ENCODE results near the gene EIF3K.
"Not testable (repeated sequence)": the region's sequence is repeated elsewhere in the genome, so short reads cannot be mapped to it uniquely, and the experiment has no call there.

The EIF3K gene

DNA sequence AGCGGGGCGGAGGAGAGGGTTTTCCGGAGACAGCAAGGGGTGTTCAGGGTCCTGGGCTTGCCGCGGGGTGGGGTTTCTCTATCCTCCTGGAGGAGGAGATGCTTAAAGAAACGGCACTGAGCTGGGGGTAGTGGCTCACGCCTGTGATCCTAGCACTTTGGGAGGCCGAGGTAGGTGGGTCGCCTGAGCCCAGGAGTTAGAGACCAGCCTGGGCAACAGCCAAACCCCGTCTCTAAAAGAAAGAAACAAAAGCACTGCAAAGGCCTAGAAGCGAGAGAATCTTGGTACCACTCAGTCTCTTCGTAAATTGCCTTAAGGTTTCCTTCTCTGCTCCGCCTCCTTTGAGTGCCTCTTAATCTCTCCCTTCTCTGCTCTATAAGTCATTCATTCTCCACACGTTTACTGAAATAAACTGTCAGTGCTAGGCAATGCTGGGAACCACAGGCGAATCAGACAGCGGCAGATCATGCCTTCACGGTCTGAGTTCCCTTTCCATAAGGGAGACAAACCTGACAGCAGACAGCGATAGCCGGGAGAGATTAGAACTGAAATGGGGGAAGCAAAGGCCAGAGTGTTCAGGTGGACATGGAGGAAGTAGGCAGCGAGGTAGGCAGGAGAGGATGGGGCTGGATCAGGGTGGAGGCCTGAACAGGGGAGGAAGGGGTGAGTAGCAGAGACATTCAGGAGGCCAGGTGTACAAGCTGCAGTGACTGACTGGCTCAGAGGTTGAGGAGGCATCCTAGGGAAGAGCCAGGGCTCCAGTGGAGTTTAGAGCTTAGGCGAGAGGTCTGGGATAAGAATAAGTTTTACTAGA is 580 bp downstream of the EIF3K start:
- no peak for DNase-seq

DNA sequence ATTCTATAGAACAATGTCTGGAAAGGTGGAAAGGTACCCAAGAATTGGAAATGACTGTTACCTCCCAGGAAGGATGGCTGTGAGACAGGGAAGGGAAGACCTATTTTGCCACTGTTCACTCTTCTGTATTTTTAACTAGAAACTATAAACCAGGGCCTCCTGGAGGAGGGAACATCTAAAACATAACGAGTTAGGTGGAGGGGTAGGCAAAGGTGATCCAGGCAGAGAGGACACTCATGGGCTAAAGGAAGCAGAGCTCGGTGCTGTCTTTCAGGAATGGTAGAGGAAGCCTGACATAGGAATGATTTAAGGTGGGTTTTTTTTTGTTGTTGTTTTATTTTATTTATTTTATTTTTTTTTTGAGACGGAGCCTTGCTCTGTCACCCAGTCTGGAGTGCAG is 5.8 kb downstream of the EIF3K start:
- no peak for DNase-seq

DNA sequence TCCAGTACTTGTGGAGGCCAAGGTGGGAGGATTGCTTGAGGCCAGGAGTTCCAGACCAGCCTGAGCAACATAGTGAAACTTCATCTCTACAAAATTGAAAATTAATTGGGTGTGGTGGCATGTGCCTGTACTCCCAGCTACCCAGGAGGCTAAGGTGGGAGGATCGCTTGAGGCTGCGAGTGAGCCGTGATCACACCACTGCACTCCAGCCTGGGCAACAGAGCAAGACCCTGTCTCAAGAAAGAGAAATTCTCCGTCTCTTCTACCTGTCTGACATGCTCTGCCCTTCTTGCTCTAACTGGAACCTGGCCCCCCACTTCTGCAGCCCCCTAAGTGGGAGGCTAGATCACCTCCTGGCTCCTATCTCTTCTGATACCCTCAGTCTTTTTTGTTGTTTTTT is 7.4 kb downstream of the EIF3K start:
- no peak for DNase-seq

DNA sequence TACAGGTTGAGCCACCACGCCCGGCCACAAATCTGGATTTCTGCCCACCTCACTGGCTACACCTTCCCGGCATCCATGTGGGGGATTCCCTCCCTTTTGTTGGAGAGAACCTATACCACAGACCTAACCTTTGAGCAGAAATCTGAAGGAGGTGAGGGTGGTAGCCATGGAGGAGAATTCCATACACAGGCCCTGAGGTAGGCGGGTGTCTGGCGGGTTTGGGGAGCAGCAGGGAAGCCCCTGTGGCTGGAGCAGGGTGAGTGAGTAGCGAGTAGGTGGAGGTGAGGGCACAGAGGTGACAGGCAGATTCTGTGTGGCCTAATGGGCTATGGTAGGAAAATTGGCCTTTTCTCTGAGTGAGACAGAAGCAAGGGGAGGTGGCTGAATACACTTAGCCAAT is 10.6 kb downstream of the EIF3K start:
- DNase-seq, result no peak

DNA sequence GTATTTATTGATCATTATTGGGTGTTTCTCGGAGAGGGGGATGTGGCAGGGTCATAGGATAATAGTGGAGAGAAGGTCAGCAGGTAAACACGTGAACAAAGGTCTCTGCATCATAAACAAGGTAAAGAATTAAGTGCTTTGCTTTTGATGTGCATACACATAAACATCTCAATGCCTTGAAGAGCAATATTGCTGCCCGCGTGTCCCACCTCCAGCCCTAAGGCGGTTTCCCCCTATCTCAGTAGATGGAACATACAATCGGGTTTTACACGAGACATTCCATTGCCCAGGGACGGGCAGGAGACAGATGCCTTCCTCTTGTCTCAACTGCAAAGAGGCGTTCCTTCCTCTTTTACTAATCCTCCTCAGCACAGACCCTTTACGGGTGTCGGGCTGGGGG is 12.3 kb downstream of the EIF3K start:
- DNase-seq, result not testable (repeated sequence)

DNA sequence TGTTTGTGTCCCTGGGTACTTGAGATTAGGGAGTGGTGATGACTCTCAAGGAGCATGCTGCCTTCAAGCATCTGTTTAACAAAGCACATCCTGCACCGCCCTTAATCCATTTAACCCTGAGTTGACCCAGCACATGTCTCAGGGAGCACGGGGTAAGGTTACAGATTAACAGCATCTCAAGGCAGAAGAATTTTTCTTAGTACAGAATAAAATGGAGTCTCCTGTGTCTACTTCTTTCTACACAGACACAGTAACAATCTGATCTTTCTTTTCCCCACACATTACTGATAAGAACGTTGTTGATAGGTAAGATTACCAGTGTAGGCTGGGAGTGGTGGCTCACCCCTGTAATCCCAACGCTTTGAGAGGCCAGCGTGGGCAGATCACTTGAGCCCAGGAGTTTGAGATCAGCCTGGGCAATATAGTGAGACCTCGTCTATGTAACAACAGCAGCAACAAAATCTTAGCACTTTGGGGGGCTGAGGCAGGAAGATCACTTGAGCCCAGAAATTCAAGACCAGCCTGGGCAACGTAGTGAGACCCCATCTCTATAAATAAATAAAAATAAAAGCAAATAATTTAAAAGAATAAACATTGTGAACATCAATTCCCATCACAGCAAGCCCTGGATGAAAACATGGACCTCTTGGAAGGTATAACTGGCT is 13.0 kb downstream of the EIF3K start:
- not testable (repeated sequence) for DNase-seq

DNA sequence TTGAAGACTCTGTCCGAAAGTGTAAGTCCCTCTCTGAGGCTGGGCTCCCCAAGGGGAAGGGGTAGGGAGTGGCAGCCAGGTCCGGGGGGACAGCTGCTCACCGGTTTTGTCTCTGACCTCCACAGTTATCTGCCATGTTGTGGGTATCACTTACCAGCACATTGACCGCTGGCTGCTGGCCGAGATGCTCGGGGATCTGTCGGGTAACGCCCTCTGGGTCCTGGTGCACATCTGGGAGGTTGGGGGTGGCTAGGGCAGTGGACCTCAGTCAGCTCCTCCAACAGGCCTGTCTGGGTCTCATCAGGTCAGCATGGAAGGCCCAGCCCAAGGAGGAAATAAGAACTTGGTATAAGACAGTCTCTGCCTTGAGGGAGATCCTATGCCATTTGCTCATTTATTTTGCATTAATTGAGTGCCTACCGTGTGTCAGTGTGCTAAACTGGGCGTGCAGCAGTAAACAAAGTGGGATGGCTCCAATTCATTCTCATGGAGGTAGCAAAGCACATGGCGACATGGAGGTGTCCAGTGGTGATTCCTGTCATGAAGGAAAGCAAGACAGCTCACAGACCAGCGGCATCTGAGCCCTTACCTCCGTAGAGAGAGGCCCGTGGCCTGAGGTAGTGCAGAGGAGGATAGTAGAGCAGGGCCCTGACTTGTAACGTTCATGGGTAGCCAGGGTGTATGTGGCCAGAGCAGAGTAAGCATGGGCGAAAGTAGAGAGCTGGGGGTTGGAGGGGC is 13.7 kb downstream of the EIF3K start:
- no peak for DNase-seq

DNA sequence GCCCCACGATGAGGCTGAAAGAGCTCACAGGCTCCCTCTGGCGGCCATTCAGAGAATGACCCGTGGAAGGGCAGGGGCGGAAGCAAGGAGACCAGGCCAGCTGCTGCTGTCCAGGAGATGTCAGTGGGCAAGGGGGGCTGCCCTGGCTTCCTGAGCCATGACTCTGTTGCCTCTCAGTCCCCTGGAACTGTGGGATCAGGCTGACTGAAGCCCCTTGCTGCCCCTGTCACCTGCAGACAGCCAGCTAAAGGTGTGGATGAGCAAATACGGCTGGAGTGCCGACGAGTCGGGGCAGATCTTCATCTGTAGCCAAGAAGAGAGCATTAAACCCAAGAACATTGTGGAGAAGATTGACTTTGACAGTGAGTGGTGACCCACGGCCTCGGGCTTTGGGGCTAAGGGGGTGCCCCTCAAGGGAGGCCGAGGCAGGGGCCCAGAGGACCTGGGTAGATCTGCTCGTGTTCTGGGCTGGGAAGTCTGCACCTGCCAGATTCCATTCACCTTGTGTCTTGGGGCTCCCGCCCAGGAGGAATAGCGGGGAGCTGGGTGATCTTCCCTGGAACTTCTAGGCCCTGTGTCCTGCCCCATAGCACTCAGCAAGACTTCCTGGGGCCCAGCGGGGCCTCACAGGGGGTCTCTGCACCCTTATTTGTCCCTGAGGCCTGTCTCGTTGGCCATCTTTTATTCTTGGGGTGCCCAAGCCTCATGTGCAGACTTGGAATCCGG is 15.9 kb downstream of the EIF3K start:
- DNase-seq, result peak; percentile 8 to 59 (median 44)

DNA sequence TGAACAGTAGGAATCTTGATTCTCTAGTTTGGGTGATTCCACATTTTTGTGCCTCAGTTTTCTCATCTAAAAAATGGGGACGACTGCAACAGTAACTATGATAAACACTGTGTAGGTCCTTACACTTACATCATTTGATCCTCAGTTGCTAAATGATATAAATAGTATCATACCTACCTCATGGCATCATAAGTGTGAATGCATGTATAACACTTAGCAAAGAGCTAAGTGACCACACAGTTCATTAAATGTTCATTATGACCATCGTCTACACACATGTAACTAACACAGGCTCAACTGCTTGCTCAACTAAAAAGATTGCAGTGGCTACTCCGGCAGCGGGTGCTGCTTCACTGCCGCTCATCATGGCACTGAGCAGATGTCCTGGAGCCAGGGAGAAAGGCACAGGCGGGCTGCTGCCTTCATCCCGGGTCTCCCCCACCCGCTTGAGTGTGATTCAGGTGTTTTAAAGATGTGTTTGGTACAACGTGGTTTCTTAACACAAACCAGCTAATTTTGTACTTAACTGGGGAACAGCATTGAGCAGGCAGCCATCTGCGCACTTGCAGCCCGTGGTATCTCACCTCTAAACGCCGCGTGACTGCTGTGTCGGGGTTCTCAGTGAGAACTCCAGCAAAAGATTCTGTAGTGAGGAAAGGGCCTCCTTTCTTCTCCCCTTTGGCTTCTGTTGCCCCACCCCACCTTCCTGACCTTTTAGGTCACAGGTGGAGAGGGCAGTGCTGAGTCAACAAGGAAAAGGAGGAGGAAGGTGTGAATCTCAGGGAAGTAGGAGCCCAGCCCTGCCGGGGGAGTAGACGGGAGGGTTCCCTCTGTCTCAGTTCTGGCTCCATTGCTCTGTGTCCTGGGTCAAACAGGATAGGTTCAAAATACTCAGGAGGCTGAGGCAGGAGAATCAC is 16.8 kb downstream of the EIF3K start:
- DNase-seq, result no peak

DNA sequence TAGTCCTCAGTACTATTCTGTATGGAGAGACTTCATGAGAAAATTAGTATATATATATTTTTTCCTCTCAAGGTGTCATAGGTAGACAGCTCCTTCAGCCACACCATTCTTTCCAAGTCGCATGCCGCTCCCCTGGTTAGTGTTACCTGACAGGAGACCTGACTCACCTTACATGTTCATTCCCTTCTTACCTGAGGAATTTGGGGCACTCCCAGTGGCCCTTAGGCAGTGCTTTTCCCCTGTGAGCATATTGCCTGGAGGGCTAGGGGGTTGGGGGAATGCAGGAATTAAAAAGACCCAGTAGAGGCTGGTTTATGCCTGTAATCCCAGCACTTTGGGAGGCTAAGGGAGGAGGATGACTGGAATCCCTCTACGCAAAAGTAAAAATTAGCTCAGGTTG is 19.5 kb downstream of the EIF3K start:
- DNase-seq, result no peak

DNA sequence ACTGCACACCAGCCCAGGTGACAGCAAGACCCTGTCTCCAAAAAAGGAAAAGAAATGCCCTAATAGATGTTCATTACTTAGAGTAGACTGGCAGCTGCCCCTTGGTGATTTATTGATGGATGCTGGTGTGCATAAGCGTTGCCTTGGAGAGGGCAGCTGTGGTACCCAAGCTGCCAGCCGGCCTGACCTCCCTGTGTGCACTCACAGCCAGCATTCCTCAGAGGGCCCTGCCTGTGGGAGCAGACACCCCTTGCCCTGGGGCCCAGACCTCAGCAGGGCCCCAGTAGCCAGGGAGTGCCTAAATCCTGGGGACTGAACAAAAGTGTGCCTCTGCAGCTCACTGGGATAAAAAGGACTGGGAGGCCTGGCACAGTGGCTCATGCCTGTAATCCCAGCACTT is 20.7 kb downstream of the EIF3K start:
- no peak for DNase-seq

DNA sequence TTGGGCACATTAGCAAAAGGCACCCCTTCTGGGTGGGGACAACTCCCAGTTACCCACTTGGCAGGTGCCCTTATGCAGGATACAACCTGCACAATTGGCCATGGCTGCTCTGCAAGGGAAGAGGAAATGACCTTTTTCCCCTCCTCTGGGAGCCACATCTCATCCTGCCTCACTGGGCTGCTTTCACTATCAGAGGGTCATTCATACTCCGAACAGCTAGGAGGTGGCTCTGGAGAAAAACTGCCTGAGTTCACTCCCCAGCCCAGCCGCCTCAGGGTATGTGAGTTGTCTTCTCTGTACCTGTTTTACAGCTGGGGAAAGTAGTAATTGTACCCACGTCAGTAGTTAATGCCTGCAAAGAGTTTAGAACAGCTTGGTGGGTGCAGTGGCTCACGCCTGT is 21.4 kb downstream of the EIF3K start:
- DNase-seq, result no peak

DNA sequence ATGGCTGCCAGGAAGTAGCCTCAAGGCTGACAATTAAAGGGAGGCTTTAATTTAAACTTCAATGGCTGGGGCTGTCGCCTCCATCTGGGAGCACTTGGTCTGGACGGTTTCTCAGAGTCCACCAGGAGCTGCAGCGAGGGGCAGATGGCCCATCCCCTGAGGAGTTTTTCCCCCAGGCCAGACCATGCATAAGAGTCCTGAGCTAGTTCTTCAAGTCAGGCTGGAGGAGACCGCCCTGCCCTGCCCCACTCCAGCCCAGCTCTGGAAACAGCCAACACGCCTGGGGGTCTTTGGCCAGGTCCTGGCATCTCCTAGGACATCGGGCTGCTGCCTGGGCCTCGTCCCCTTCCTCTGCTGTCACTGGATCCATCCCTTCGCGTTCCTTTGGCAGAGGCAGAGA is 23.2 kb downstream of the EIF3K start:
- no peak for DNase-seq

DNA sequence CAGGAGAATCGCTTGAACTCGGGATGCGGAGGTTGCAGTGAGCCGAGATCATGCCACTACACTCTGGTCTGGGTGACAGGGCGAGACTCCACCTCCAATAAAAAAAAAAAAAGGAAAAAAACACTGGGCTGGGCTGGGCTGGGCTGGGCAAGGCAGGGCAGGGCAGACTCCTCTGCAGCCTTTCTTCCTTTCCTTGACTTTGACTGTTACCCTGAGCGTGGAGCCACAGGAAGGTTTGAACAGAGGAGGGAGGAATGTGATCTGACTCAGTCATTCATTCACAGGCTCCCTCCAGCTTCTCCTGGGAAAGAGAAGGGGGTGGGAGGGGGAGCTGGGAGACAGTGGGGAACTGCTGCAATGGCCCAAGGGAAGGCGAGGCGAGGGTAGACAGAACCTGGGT is 25.7 kb downstream of the EIF3K start:
- DNase-seq, result no peak

DNA sequence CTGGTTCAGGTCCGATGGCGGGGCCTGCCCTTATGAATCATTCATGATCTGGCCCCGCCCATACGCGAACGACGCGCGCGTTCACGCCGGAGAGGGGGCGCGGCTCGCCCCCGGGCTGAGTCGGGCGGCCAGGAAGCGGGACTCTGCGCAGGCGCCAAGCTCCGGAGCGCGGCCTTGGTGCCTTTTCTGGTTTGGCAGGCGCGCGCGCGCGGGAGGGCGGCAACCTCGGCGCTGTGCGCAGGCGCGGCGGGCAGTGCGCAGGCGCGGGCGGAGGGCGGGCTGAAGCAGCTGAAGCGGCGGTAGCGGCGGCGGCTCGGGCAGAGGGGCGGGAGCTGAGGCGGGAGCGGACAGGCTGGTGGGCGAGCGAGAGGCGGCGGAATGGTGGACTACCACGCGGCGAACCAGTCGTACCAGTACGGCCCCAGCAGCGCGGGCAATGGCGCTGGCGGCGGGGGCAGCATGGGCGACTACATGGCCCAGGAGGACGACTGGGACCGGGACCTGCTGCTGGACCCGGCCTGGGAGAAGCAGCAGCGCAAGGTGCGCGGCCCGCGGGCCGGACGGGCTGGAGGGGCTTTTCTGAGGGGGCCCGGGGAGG is 28.5 kb downstream of the EIF3K start, which contains the start of gene ACTN4:
TSS of gene ACTN4 (plus strand) at position 282 of the 598 bp plus-strand sequence. CDS start at position 379, 97 bp downstream.
- DNase-seq, result peak; percentile 99 to 100 (median 100)

DNA sequence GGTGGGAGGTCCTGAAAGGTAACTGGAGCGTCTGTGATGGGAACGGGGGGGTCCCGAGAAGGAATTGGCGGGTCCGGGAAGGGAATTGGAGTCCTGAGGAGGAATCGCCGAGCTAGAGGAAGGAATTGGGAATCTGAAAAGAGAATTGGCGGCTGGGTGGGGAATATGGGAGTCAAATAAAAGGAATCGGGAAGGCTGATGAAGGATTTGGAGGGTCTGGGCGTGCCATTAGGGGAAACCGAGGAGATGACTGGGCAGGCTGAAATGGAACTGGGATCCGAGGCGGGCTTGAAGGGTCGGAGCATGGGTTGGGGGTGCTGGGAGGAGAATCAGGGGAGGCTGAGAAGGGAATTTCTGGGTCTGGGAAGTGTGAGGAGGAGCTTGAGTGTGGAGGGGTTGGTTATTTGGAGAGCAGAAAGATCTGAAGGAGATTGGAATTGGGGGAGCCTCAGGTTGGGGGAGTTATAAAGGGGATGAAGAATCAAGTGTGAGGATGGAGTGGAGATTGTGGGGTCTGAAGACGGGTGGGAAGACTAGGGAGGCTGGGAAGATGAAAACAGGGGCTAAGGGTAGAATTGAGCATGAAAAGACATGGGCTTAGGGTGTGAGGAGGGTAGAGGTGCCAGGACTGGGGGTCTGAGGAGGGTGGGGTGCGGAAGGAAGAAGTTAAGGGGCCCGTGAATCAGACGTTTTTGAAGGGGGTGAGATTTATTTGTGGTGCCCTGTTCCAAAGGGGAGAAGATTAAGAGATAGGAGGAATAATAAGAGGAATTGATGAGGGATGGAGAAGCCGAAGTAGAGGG is 29.2 kb downstream of the EIF3K start:
- DNase-seq, result no peak

DNA sequence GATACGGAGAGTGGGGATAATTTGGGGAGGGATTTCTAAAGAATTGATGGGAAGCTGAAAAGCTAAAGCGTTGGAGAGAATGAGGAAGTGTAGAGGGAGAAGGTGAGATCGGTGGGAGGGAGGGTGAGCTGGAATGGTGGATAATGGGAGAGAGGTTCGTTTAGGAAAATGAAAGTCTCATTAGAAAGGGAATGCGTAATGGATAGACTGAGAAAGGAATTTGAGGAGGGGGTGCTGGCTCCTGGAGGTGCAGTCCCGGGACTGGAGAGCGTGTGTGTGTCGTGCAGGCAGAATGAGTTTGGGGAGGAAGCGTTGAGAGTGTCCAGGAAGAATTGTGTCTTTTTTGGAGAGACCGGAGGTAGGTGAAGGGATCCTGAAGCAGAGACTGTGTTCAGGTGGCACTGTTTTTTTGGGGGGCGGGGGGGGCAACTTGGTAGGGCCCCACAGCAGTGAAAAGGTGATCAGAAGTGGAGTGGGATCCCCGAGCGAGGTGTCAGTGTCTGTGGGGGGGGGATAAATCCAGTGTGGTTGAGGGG is 29.8 kb downstream of the EIF3K start:
- no peak for DNase-seq

DNA sequence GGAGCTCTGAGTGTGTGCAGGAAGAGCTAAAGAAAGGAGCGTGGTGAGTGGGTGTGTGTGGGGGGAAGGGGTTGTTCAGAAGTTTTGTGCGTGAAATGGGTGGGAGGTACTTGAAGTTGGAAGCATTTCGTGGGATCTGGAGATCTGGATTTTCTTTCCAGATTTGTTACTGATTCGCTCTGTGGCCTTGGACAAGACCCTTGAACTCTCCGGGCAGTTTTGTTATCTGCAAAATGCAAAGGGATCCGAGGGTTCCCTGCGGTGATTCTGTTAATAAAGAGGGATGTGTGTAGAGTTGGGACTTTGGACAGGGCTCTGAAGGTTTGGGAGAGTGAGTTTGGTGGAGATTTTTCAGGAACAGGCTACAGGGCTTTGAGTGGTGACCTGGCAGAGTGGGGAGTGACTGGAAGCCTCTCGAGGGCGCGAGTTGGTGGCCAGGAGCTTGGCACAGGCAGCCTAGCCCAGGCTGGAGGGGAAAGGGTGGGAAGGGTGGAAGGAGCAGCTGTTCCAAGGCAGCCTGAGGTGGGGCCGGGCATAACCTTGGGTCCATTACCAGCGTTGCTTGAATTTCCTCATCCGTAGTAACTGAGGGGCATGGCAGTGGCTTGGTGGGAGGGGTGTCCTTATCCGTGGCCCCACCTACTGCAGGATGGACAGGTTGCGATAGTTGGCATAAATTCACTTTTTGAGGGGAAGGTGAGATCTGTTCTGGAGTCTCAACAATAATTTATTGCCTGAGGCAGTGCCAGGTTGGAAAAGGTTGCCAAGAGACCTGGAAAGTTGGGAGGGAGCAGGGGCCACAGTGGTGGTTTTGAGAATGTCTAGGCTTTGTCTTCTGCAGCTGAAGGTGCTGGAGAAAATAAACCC is 30.6 kb downstream of the EIF3K start:
- no peak for DNase-seq

DNA sequence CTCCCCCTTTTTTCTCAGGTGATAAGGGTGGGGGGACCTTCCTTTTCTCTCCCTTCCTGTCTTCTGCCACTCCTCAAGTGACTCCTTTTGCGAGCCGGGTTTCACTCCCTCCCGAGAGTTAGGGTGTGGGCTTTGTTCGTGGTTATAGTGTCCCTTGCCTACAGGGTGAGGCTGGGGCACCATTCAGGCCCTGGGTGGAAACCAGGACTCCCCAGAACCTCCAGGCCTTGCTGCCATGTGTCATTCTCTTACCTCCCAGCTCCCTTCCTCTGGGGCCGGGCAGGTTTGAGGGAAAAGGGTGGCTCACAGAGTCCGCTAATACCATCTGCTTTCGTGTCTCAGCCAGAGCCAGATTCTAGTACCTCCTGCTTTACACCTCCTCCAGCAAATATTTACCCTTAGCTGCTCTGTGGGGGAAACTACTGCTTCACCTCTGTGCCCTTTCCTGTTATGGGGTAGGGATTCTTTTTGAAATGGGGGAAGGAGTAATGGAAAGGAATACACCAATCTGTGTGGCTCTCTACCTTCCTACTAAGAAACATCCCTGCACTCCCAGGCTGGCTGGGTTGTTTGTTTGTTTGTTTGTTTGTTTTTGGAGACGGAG is 31.3 kb downstream of the EIF3K start:
- no peak for DNase-seq
